T-helper 2 cell treated with Interferon-gamma antibody and Interleukin-4, amounts not matched to agents 100 ng/mL and 5 ng/mL, for 36 hours (primary cell): ENCODE data around the gene KAZN. TPM values are rescaled to one million over a fixed set of nuclear protein-coding genes. Genes with fewer than 3 reads are reported as not detected.

Source experiments
- intact Hi-C: fragments of 100-400 bp; cut with micrococcal nuclease; formaldehyde crosslinking; loops from one replicate; pipeline ENCODE4 v1.15.1; 2023
- total RNA-seq: library from RNA; stranded (reverse); gene quantifications from 2 replicates; pipeline ENCODE4 v1.2.3, GENCODE V29; 2022

The KAZN gene
- total RNA-seq, 1 donor from 2014 or later, result 0.48 TPM

GRCh38 chr1:14639291-14640050, 41.0 kb downstream of the KAZN start:
- intact Hi-C loops, result no loop called here

GRCh38 chr1:14642712-14643111, 44.2 kb downstream of the KAZN start:
- intact Hi-C loops, result no loop called here

- intact Hi-C loops, result no loop called here
Observed at GRCh38 chr1:14646973-14647372, 48.5 kb downstream of the KAZN start.

- intact Hi-C loops, result no loop called here
Observed at GRCh38 chr1:14647777-14648176, 49.3 kb downstream of the KAZN start.

GRCh38 chr1:14648391-14648790, 49.9 kb downstream of the KAZN start:
- intact Hi-C loops, result no loop called here

- intact Hi-C loops, result no loop called here
Observed at GRCh38 chr1:14648896-14649855, 50.7 kb downstream of the KAZN start.

- intact Hi-C loops, result no loop called here
Observed at GRCh38 chr1:14649976-14650375, 51.5 kb downstream of the KAZN start.

GRCh38 chr1:14650951-14651350, 52.5 kb downstream of the KAZN start:
- intact Hi-C loops, result no loop called here

- intact Hi-C loops, result no loop called here
Observed at GRCh38 chr1:14652840-14653239, 54.4 kb downstream of the KAZN start.

GRCh38 chr1:14653461-14653960, 55.0 kb downstream of the KAZN start:
- intact Hi-C loops, result no loop called here

GRCh38 chr1:14654554-14654953, 56.1 kb downstream of the KAZN start:
- intact Hi-C loops, result no loop called here

- intact Hi-C loops, result no loop called here
Observed at GRCh38 chr1:14655385-14655784, 56.9 kb downstream of the KAZN start.

- intact Hi-C loops, result no loop called here
Observed at GRCh38 chr1:14656384-14656937, 58.0 kb downstream of the KAZN start.

GRCh38 chr1:14658642-14659041, 60.2 kb downstream of the KAZN start:
- intact Hi-C loops, result no loop called here

GRCh38 chr1:14659913-14660312, 61.4 kb downstream of the KAZN start:
- intact Hi-C loops, result no loop called here

- intact Hi-C loops, result no loop called here
Observed at GRCh38 chr1:14660801-14661200, 62.3 kb downstream of the KAZN start.

- intact Hi-C loops, result no loop called here
Observed at GRCh38 chr1:14661222-14661621, 62.7 kb downstream of the KAZN start.

GRCh38 chr1:14662116-14662515, 63.6 kb downstream of the KAZN start:
- intact Hi-C loops, result no loop called here

- intact Hi-C loops, result no loop called here
Observed at GRCh38 chr1:14663773-14664172, 65.3 kb downstream of the KAZN start.

- intact Hi-C loops, result no loop called here
Observed at GRCh38 chr1:14666373-14666772, 67.9 kb downstream of the KAZN start.

GRCh38 chr1:14666962-14667650, 68.6 kb downstream of the KAZN start:
- intact Hi-C loops, result no loop called here
